ENCODE measurements around the gene MAN2B2.

MAN2B2 gene

GRCh38 chr4:6640292-6641163 lies 65.5 kb downstream of the MAN2B2 start, which contains the start of gene MRFAP1:
Gene MRFAP1 (plus strand): TSS chr4:6640685. CDS start chr4:6640863, 178 bp downstream.
- H3K4ac ChIP-seq (ENCODE audit: low read length), result peak within 1 kb of the TSS; percentile 95
- peak within 1 kb of the TSS; percentile 94 for H3K23ac ChIP-seq (ENCODE audit: low read depth, low read length, poor library complexity)
- H3K27me3 ChIP-seq (ENCODE audit: control insufficient read depth in 3 of 3, insufficient read depth in 3 of 3, low read depth in 1 of 3, low read length in 3 of 3), result no peaks in the 10 kb centered on the region
- peak within 1 kb of the TSS; percentile 95 for H4K8ac ChIP-seq (ENCODE audit: low read depth, low read length)
- H3K27ac ChIP-seq (replicated peaks; ENCODE audit: low read length), result peak within 1 kb of the TSS; percentile 86
- peak within 1 kb of the TSS; percentile 92 for H2AFZ ChIP-seq (ENCODE audit: low read length)
- peak within 1 kb of the TSS; percentile 91 to 100 for H3K4me3 ChIP-seq (ENCODE audit: low read length in 2 of 2)
- peak within 1 kb of the TSS; percentile 81 for H3K4me2 ChIP-seq (ENCODE audit: insufficient read depth, low read length, poor library complexity, severe bottlenecking)
- no peak within 1 kb of the TSS for H2BK12ac ChIP-seq (ENCODE audit: low read length)
- peak within 1 kb of the TSS; percentile 93 for H3K18ac ChIP-seq (ENCODE audit: low read length)
- H2AK5ac ChIP-seq (ENCODE audit: low read depth, low read length), result peak within 1 kb of the TSS; percentile 85
- peaks cover 4% of the 10 kb centered on the region for H3K79me1 ChIP-seq (ENCODE audit: low read depth, low read length)
- no peak within 1 kb of the TSS for H4K91ac ChIP-seq (ENCODE audit: low read depth, low read length, poor library complexity)
- H3K9me3 ChIP-seq (replicated peaks in 1 of 2; ENCODE audit: control insufficient read depth in 2 of 2, insufficient read depth in 1 of 2, low read depth in 1 of 2, low read length in 2 of 2), result peaks cover 0 to 2% of the 10 kb centered on the region in 2 donors
- H2BK5ac ChIP-seq (ENCODE audit: low read length), result peak within 1 kb of the TSS; percentile 9
- H3K9ac ChIP-seq (ENCODE audit: low read depth, low read length, poor library complexity), result peak within 1 kb of the TSS; percentile 99
- no peak within 1 kb of the TSS for H2BK15ac ChIP-seq (ENCODE audit: low read length)
- DNase-seq (ENCODE audit: low spot score), result peak; percentile 88
- peak within 1 kb of the TSS; percentile 75 for H3K14ac ChIP-seq (ENCODE audit: low read length)
- H2BK120ac ChIP-seq (ENCODE audit: low read depth, low read length), result no peak within 1 kb of the TSS
- WGBS, 2 donors (ENCODE audit: extremely low coverage in 2 of 2, insufficient read length in 2 of 2, insufficient replicate concordance in 1 of 2), result no CpG with 5 or more reads among the region's 90 CpGs
- H3K36me3 ChIP-seq (replicated peaks in 1 of 2; ENCODE audit: control insufficient read depth in 2 of 2, insufficient read depth in 2 of 2, low read length in 2 of 2), result peaks cover 9 to 24% of the 10 kb centered on the region in 2 donors
- peaks cover 4 to 9% of the 10 kb centered on the region in 2 donors for H3K4me1 ChIP-seq (ENCODE audit: control insufficient read depth in 2 of 2, insufficient read depth in 1 of 2, low read depth in 1 of 2, low read length in 2 of 2)

GRCh38 chr4:6641164-6641970 lies 66.4 kb downstream of the MAN2B2 start:
- Histone ChIP-seq H2AK5ac (ENCODE audit: low read depth, low read length) (peak overlapping the region; percentile 85), H3K18ac (ENCODE audit: low read length) (peak overlapping the region; percentile 29), H2BK120ac (ENCODE audit: low read depth, low read length) (no peak overlapping the region), H2AFZ (ENCODE audit: low read length) (peak overlapping the region; percentile 92), H2BK15ac (ENCODE audit: low read length) (no peak overlapping the region), H3K4me2 (ENCODE audit: insufficient read depth, low read length, poor library complexity, severe bottlenecking) (peak overlapping the region; percentile 81), H3K9me3 (replicated peaks in 1 of 2; ENCODE audit: control insufficient read depth in 2 of 2, insufficient read depth in 1 of 2, low read depth in 1 of 2, low read length in 2 of 2) (peaks cover 0 to 2% of the 10 kb centered on the region in 2 donors), H3K23ac (ENCODE audit: low read depth, low read length, poor library complexity) (no peak overlapping the region), H3K36me3 (replicated peaks in 1 of 2; ENCODE audit: control insufficient read depth in 2 of 2, insufficient read depth in 2 of 2, low read length in 2 of 2) (peaks cover 9 to 24% of the 10 kb centered on the region in 2 donors), H3K27me3 (ENCODE audit: control insufficient read depth in 3 of 3, insufficient read depth in 3 of 3, low read depth in 1 of 3, low read length in 3 of 3) (no peaks in the 10 kb centered on the region), H3K14ac (ENCODE audit: low read length) (peak overlapping the region; percentile 63), H3K9ac (ENCODE audit: low read depth, low read length, poor library complexity) (peak overlapping the region; percentile 99), H2BK5ac (ENCODE audit: low read length) (peak overlapping the region; percentile 9), H3K4me3 (ENCODE audit: low read length in 2 of 2) (peak overlapping the region; percentile 91 to 100), H3K79me1 (ENCODE audit: low read depth, low read length) (peaks cover 4% of the 10 kb centered on the region), H4K8ac (ENCODE audit: low read depth, low read length) (no peak overlapping the region), H3K4me1 (ENCODE audit: control insufficient read depth in 2 of 2, insufficient read depth in 1 of 2, low read depth in 1 of 2, low read length in 2 of 2) (peaks cover 4 to 9% of the 10 kb centered on the region in 2 donors), H2BK12ac (ENCODE audit: low read length) (no peak overlapping the region), H3K27ac (replicated peaks; ENCODE audit: low read length) (peak overlapping the region; percentile 86), H4K91ac (ENCODE audit: low read depth, low read length, poor library complexity) (no peak overlapping the region), H3K4ac (ENCODE audit: low read length) (peak overlapping the region; percentile 95)
- no peak for DNase-seq (ENCODE audit: low spot score)
- WGBS, 2 donors (ENCODE audit: extremely low coverage in 2 of 2, insufficient read length in 2 of 2, insufficient replicate concordance in 1 of 2), result no CpG with 5 or more reads among the region's 50 CpGs

GRCh38 chr4:6641971-6642320 lies 67.0 kb downstream of the MAN2B2 start:
- DNase-seq (ENCODE audit: low spot score), result no peak
- Histone ChIP-seq H2BK15ac (ENCODE audit: low read length) (no peak overlapping the region), H2BK12ac (ENCODE audit: low read length) (no peak overlapping the region), H3K4me3 (ENCODE audit: low read length in 2 of 2) (peak overlapping the region in 1 of 2 donors; percentile 100), H3K23ac (ENCODE audit: low read depth, low read length, poor library complexity) (no peak overlapping the region), H3K4me2 (ENCODE audit: insufficient read depth, low read length, poor library complexity, severe bottlenecking) (peak overlapping the region; percentile 81), H3K9ac (ENCODE audit: low read depth, low read length, poor library complexity) (no peak overlapping the region), H3K27ac (replicated peaks; ENCODE audit: low read length) (no peak overlapping the region), H3K36me3 (replicated peaks in 1 of 2; ENCODE audit: control insufficient read depth in 2 of 2, insufficient read depth in 2 of 2, low read length in 2 of 2) (peaks cover 9 to 24% of the 10 kb centered on the region in 2 donors), H3K14ac (ENCODE audit: low read length) (no peak overlapping the region), H3K18ac (ENCODE audit: low read length) (no peak overlapping the region), H2AFZ (ENCODE audit: low read length) (no peak overlapping the region), H3K4me1 (ENCODE audit: control insufficient read depth in 2 of 2, insufficient read depth in 1 of 2, low read depth in 1 of 2, low read length in 2 of 2) (peaks cover 4 to 9% of the 10 kb centered on the region in 2 donors), H2BK5ac (ENCODE audit: low read length) (no peak overlapping the region), H2BK120ac (ENCODE audit: low read depth, low read length) (no peak overlapping the region), H3K27me3 (ENCODE audit: control insufficient read depth in 3 of 3, insufficient read depth in 3 of 3, low read depth in 1 of 3, low read length in 3 of 3) (no peaks in the 10 kb centered on the region), H4K8ac (ENCODE audit: low read depth, low read length) (no peak overlapping the region), H3K4ac (ENCODE audit: low read length) (no peak overlapping the region), H3K9me3 (replicated peaks in 1 of 2; ENCODE audit: control insufficient read depth in 2 of 2, insufficient read depth in 1 of 2, low read depth in 1 of 2, low read length in 2 of 2) (peaks cover 0 to 2% of the 10 kb centered on the region in 2 donors), H4K91ac (ENCODE audit: low read depth, low read length, poor library complexity) (no peak overlapping the region), H3K79me1 (ENCODE audit: low read depth, low read length) (peaks cover 4% of the 10 kb centered on the region), H2AK5ac (ENCODE audit: low read depth, low read length) (no peak overlapping the region)
- no CpG with 5 or more reads among the region's 5 CpGs for WGBS, 2 donors (ENCODE audit: extremely low coverage in 2 of 2, insufficient read length in 2 of 2, insufficient replicate concordance in 1 of 2)
